ENCODE data around the gene ALG11.
"Not testable (repeated sequence)": the region's sequence is repeated elsewhere in the genome, so short reads cannot be mapped to it uniquely, and the experiment has no call there.

Gene ALG11
- total RNA-seq, result 20.6 to 26.5 (median 20.8) reads per million in 3 experiments

- peak; percentile 99 for DNase-seq
Observed at GRCh38 chr13:52011632-52012511, at the start of gene ALG11. Gene ALG11 (plus strand): TSS chr13:52012398. CDS start chr13:52012419, 21 bp downstream.

DNA sequence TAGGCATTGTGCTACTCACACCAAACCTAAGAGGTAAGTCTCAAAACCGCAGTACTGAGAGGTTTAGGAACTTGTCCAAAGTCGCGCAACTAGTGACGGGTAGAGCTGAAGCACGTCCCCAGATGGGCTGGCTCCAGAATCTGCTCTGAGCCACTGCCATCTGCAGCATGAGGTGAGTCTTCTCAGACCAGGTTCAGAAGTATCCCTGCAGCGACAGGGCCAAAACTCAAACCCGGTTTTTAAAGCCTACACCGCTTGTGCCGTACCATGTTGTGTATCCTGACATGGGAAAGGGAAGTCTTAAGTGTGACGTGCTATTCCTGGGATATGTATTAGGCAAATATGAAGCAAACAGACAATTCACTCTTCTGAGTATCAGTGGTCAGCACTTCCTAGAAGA is 46.0 kb upstream of the ALG11 start:
- no peak for DNase-seq

- DNase-seq, result no peak
Observed at GRCh38 chr13:51967482-51968446, 44.4 kb upstream of the ALG11 start.

DNA sequence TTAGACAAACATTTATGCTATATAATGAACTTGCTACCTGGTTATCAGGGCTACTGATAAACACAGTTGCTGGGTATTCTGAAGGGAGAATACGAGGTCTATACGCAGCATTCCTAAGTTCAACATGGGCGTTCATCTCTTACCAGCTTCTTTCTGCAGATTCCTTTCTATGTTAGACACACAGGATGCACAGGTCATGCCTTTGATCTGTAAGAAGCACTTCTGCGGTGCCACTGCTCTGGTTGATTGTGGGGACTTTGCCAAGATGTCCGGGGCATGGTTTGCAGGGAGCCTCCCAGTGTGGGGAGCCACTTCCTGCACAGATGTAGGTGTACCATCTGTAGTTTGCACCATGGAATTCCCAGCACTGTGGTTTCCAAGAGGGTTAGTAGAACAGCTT is 41.8 kb upstream of the ALG11 start:
- DNase-seq, result peak; percentile 20

GRCh38 chr13:51971520-51972426 is 40.4 kb upstream of the ALG11 start:
- DNase-seq, result no peak

- no peak for DNase-seq
Observed at GRCh38 chr13:51974482-51974881, 37.7 kb upstream of the ALG11 start.

DNA sequence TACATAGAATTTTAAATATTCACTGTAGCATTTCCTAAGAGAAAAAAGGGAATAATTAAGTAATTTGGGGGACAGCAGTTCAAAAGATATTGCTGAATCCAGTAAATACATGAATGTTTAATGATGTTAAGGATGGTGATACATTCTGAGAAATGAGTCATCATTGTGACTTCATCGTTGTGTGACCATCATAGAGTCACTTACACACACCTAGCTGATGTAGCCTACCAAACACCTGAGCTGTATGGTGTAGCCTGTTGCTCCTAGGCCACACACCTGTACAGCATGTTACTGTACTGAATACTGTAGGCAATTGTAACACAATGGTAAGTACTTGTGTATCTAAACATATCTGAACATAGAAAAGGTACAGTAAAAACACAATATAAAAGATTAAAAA is 35.8 kb upstream of the ALG11 start:
- DNase-seq, result no peak

GRCh38 chr13:51976890-51977289 is 35.3 kb upstream of the ALG11 start:
- DNase-seq, result no peak

DNA sequence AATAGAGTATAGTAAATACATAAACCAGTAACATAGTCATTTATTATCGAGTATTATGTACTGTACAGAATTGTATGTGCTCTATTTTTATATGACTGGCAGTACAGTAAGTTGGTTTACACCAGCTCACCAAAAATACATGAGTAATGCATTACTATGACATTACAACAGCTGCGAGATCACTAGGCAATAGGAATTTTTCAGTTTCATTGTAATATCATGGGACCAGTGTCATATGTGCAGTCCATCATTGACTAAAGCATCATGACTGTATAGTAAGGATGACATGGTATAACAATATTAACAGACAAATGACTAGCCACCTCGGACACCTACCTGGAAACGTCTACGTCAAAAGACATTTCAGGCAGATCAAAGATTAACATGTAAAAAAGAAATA is 34.6 kb upstream of the ALG11 start:
- DNase-seq, result no peak

GRCh38 chr13:51978796-51979556 is 33.2 kb upstream of the ALG11 start:
- DNase-seq, result no peak

GRCh38 chr13:51980908-51981307 is 31.3 kb upstream of the ALG11 start:
- DNase-seq, result no peak

GRCh38 chr13:51981355-51981754 is 30.8 kb upstream of the ALG11 start:
- DNase-seq, result no peak

DNA sequence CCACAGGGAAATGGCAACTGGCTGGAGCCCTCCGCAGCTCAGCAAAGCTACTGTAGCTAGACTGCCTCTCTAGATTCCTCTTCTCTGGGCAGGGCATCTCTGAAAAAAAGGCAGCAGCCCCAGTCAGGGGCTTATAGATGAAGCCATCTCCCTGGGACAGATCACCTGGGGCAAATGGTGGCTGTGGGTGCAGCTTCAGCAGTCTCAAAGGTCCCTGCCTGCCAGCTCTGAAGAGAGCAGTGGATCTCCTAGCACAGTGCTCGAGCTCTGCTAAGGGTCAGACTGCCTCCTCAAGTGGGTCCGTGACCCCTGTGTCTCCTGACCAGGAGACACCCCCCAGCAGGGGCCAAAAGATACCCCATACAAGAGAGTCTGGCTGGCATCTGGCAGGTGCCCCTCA is 28.9 kb upstream of the ALG11 start:
- not testable (repeated sequence) for DNase-seq

DNA sequence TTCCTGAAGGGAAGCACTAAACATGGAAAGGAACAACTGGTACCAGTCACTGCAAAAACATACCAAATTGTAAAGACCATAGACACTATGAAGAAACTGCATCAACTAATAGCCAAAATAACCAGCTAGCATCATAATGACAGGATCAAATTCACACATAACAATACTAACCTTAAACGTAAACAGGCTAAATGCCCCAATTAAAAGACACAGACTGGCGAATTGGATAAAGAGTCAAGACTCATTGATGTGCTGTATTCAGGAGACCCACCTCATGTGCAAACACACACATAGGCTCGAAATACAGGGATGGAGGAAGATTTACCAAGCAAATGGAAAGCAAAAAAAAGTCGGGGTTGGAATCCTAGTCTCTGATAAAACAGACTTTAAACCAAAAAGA is 27.3 kb upstream of the ALG11 start:
- not testable (repeated sequence) for DNase-seq

GRCh38 chr13:51988988-51989618 is 23.1 kb upstream of the ALG11 start:
- DNase-seq, result no peak

DNA sequence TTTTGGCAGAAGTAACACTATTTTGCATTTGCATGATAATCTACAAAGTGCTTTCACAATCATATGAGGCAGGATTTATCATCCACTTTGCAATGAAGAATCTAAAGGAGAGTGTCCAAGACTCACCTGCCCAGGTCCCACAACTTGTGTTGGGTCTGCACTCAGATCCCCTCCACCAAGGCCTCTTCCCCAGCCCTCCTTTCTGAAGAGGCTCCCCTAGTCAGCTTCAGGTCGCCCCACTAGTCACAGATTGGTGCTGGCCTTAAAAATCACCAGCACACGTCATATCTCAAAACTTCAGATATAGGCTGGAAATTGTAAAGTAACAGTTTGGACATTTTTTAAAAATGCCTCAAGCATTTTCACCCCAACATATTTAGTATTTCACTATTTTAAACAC is 18.5 kb upstream of the ALG11 start:
- DNase-seq, result no peak

- DNase-seq, result no peak
Observed at GRCh38 chr13:51995677-51996551, 16.3 kb upstream of the ALG11 start.

DNA sequence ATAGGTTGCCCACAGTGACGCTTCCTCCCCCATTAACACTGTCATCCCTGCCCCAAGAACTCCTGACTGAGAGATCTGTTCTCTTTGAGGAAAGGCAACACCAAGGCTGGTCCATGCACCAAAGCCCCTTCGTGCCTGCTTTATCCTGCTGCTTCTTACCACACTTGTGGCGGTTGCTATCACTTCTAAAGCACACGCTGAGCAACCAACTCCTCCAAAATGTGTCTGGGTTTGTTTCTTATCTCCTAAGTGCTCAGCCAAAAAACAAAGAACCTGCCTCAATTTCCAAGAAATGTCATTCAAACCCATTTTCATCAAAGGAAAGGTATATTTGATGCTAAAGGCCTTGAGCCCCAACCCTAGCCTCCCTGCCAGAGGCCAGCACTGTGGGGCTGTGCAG is 15.6 kb upstream of the ALG11 start:
- no peak for DNase-seq

DNA sequence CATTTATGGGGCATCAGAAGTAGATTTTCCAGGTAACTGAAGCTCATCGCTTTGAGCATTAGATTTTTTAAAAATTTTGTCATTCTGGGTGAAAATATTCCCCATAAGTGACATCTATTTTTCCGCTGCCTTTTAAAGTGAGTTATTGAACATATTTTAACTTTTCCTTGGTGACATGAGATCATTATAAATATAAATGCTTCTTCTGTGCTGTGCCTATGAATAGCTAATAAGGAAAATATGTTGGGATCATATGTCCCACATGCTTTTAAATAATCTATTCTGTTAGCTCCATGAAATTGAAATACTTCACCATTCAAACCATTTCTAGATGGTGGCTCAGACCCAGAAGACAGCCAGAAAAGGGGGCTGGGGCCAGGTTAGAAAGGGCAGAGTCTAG is 15.0 kb upstream of the ALG11 start:
- no peak for DNase-seq
